Myocyte (in vitro differentiated cells): Measurements from ENCODE around the gene HECTD1. TPM values are rescaled to one million over a fixed set of nuclear protein-coding genes. Genes with fewer than 3 reads are reported as not detected.
"Not testable (repeated sequence)": the region's sequence is repeated elsewhere in the genome, so short reads cannot be mapped to it uniquely, and the experiment has no call there.

Experiments
- DNase-seq: peaks from one replicate; pipeline ENCODE4 v3.0.0-alpha.2; 2012; ENCODE audit warnings: low read depth
- total RNA-seq: library from RNA; depleted of rRNA; stranded (reverse); fragments of >200 nt; gene quantifications from 2 replicates; pipeline ENCODE4 v1.2.3, GENCODE V29; 2014

HECTD1 gene
- total RNA-seq, 1 donor from 2014 or later, result 221 TPM

- not testable (repeated sequence) for DNase-seq
Observed at GRCh38 chr14:31093884-31094839, 113.4 kb downstream of the HECTD1 start.

- no peak for DNase-seq
Observed at GRCh38 chr14:31092160-31092708, 115.4 kb downstream of the HECTD1 start.

- DNase-seq, result peak; percentile 18
Observed at GRCh38 chr14:31090883-31091764, 116.5 kb downstream of the HECTD1 start.

GRCh38 chr14:31086466-31086865, 121.1 kb downstream of the HECTD1 start:
- DNase-seq, result not testable (repeated sequence)

GRCh38 chr14:31085027-31085426, 122.6 kb downstream of the HECTD1 start:
- DNase-seq, result no peak

- no peak for DNase-seq
Observed at GRCh38 chr14:31084385-31084784, 123.2 kb downstream of the HECTD1 start.

- no peak for DNase-seq
Observed at GRCh38 chr14:31083781-31084180, 123.8 kb downstream of the HECTD1 start.

- no peak for DNase-seq
Observed at GRCh38 chr14:31080484-31080883, 127.1 kb downstream of the HECTD1 start.

GRCh38 chr14:31080056-31080455, 127.5 kb downstream of the HECTD1 start:
- DNase-seq, result peak; percentile 38

GRCh38 chr14:31078766-31079165, 128.8 kb downstream of the HECTD1 start:
- DNase-seq, result no peak

GRCh38 chr14:31075144-31075543, 132.4 kb downstream of the HECTD1 start:
- no peak for DNase-seq

- DNase-seq, result no peak
Observed at GRCh38 chr14:31071151-31071550, 136.4 kb downstream of the HECTD1 start.

GRCh38 chr14:31070431-31070830, 137.2 kb downstream of the HECTD1 start:
- peak; percentile 97 for DNase-seq

- DNase-seq, result no peak
Observed at GRCh38 chr14:31069343-31069742, 138.2 kb downstream of the HECTD1 start.

- DNase-seq, result no peak
Observed at GRCh38 chr14:31068235-31068634, 139.4 kb downstream of the HECTD1 start.

GRCh38 chr14:31062908-31063307, 144.7 kb downstream of the HECTD1 start:
- DNase-seq, result not testable (repeated sequence)

- peak; percentile 12 for DNase-seq
Observed at GRCh38 chr14:31060253-31060875, 147.2 kb downstream of the HECTD1 start.

- peak; percentile 96 for DNase-seq
Observed at GRCh38 chr14:31059152-31059924, 148.3 kb downstream of the HECTD1 start.

- DNase-seq, result peak; percentile 65
Observed at GRCh38 chr14:31057701-31058364, 149.8 kb downstream of the HECTD1 start.

GRCh38 chr14:31057035-31057434, 150.6 kb downstream of the HECTD1 start:
- DNase-seq, result no peak
